GM10266 (cell line): Measurements from ENCODE around the gene DPCD.

Experiments
- DNase-seq: peaks from one replicate; pipeline ENCODE4 v3.0.0; 2012; ENCODE audit errors: extremely low spot score
- TF ChIP-seq, protein P1 (sequence below): IDR thresholded peaks from 2 replicates; pipeline ENCODE4 v1.5.1; 2012; ENCODE audit warnings: mild to moderate bottlenecking, low read depth; ENCODE audit not compliant: control insufficient read depth, insufficient read depth; ENCODE audit errors: missing control alignments

Gene DPCD

DNA sequence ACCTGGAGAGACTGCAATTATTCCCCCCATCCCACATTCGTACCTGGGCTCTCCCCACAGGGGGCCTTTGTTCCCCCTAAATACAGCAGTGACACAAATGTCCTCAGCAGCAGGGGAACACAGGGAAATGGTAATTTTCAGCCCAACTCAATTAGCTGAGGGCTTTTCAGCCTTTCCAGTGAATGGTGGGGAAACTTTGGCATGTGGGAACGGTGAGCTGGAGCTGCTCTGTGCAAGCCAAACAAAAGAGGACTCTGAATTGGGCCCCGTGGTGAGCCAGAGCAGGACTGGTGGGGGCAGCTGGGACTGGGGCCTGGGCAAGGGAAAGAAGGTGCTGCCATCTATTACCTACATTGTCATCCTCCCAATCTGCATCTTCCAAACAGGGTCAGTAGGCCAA lies 55.9 kb downstream of the DPCD start:
- no peak for DNase-seq

DNA sequence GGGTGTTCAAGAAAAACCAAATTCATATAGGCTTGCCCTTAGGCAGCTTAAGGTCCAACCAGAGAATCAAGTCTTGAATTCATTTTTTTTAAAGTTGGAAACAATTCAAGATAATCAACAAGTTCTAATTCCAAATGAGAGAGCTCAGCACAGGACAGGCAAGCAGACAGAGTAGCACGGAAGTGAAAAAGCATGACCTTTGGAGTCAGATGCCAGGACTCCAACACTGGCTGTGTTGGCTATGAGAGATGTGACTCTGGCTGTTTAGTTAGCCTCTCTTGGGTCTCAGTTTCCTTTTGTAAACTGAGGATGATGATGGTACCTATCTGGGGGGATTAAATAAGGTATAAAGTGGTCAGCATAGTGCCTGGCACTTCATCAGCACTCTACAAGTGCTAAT lies 57.5 kb downstream of the DPCD start:
- TF ChIP-seq, protein P1, sequence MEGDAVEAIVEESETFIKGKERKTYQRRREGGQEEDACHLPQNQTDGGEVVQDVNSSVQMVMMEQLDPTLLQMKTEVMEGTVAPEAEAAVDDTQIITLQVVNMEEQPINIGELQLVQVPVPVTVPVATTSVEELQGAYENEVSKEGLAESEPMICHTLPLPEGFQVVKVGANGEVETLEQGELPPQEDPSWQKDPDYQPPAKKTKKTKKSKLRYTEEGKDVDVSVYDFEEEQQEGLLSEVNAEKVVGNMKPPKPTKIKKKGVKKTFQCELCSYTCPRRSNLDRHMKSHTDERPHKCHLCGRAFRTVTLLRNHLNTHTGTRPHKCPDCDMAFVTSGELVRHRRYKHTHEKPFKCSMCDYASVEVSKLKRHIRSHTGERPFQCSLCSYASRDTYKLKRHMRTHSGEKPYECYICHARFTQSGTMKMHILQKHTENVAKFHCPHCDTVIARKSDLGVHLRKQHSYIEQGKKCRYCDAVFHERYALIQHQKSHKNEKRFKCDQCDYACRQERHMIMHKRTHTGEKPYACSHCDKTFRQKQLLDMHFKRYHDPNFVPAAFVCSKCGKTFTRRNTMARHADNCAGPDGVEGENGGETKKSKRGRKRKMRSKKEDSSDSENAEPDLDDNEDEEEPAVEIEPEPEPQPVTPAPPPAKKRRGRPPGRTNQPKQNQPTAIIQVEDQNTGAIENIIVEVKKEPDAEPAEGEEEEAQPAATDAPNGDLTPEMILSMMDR = no peak
- DNase-seq = no peak

More for the DNA sequence above, 55.9 kb downstream of the DPCD start:
- TF ChIP-seq, protein P1 = no peak

DNA sequence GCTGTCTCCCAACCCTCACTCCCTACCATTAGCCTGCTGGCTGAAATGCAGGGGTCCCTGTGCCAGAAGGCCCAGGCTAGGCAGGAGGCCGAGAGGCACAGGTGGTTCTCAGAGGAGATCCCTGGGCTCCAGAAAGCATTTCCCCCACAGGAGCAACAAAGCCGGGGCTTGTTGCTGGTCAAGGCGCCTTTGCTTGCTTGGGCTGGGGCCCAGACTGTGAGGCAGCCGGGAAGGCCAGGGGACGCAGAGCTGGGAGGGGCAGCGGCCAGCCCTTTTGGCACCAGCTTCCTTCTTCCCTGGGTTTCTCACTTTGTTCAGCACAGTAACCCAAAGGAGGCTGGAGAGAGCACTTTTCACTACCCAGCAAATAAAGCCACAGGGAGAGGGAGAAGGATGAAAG lies 58.2 kb downstream of the DPCD start:
- no peak for DNase-seq
- TF ChIP-seq, protein P1 = no peak

DNA sequence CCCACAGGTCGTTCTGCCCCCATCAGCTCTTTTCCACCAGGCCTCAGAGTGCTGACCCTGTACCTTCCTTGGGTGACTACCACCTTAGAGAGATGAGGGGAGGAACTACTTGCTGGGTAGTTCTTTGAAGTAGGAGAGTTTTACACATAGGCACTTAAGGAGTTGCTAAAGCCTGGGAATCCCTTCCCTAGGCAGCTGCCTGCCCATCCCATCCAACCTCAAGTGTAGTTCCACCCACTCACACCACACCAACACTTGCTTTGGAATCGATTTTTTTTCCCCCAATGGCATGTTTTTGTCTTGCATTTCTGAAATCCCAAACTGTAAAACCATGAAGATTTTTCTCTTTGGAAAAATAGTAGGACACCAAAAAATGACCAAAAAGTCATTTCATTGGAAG lies 59.1 kb downstream of the DPCD start:
- no peak for DNase-seq
- TF ChIP-seq, protein P1 = no peak

DNA sequence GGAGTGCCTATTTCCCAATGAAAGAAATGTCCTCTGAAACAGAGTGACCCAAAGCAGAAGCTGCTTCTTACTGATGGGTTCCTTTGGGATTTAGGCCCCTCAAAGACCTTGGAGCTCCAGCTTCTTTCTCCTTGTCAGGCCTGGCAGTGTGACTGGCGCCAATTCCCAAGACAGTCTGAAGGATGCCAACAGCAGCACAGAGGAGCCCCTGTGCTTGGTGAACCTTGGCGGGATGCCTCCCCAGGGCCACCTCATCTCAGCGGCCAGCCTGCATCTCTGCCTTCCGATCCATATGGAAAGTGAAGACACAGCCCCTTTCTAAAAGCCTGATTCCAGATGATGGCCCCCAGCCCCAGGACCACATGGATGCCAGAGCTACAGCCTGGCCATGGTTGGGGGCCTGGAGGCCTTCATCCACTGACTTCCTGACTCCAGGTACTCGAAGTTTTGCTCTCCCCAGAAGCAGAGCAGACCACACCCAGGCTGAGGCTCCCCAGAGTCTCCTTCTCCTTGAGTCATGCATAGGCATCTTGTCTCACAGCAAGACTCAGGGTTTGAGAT lies 61.5 kb downstream of the DPCD start:
- DNase-seq = no peak
- TF ChIP-seq, protein P1 = no peak

DNA sequence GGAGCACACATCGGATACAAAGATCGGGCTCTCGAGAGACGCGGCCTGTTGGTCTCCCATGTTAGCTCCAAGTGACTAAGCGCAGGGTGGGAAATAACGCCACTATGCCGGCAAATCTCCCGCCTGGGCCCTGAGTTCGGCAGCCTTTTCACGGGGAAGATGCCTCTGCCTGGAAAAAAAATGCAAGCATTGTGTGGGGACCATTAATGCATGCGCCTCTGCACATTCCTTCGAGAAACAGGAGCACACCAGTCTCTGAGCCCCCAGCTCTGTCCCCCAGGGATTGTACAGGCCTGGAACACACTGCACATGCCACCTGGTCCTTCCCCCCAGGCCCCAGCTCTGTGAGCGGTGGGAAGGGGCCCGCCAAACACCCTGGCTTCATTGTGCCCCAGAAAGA lies 62.7 kb downstream of the DPCD start:
- no peak for DNase-seq
- TF ChIP-seq, protein P1 = no peak

DNA sequence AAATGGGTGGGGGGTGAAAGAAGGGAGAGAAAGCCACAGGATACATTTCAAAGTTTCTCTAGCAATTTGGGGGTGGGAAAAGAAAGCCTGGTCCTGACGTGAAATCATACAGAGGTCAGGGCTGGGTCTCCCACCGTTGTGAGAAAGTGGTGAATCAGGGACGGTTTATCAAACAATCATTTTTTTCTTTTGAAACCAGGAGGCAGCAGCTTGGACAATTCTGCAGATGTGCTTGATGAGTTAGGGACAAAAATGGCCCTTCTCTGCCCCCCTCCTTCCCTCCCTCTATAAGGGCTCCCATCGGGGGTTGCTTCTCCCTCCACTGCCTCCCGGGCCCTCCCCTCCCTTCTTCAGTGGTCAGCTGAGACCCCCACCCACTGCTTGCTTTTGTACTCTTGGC lies 63.2 kb downstream of the DPCD start:
- TF ChIP-seq, protein P1 = no peak
- no peak for DNase-seq
